H1 (cell line): ENCODE measurements around the gene CTDP1. TPM values are rescaled to one million over a fixed set of nuclear protein-coding genes. Genes with fewer than 3 reads are reported as not detected.

Source experiments
- EZH2 ChIP-seq: fragments of 200-600 bp; sonication (generic); IDR thresholded peaks from 2 replicates; pipeline ENCODE4 v1.7.1; 2012; ENCODE audit warnings: low read depth, mild to moderate bottlenecking, moderate library complexity, low read length, inconsistent platforms; ENCODE audit not compliant: severe bottlenecking
- GABPA ChIP-seq: IDR thresholded peaks from 2 replicates; pipeline ENCODE4 v1.6.1; 2011; ENCODE audit warnings: mild to moderate bottlenecking, low read length, moderate library complexity, borderline replicate concordance; ENCODE audit not compliant: insufficient read depth
- SP4 ChIP-seq: IDR thresholded peaks from 2 replicates; pipeline ENCODE4 v1.6.1; 2012; ENCODE audit warnings: low read length, inconsistent platforms
- SUZ12 ChIP-seq: fragments of 200-600 bp; sonication (generic); IDR thresholded peaks from 2 replicates; pipeline ENCODE4 v1.6.1; 2012; ENCODE audit warnings: mild to moderate bottlenecking, inconsistent platforms, low read length, moderate library complexity, mixed read lengths
- TBP ChIP-seq: IDR thresholded peaks from 2 replicates; pipeline ENCODE4 v1.6.1; 2011; ENCODE audit warnings: low read depth, low read length, improper control_type of control experiment
- YY1 ChIP-seq: IDR thresholded peaks from 2 replicates; pipeline ENCODE4 v1.6.1; 2011; ENCODE audit warnings: low read depth, mild to moderate bottlenecking, low read length
- polyA plus RNA-seq, 7 experiments: library from polyadenylated mRNA; depleted of rRNA in 3 of 7; stranded (reverse) in 5 of 7; unstranded in 2 of 7; fragments of >200 nt in 5 of 7; fragments of 200-250 nt in 2 of 7; gene quantifications; 1 replicate in 5 of 7; 2 replicates in 1 of 7; 4 replicates in 1 of 7; pipeline versions ENCODE4 v1.2.1 to v1.2.3, GENCODE V29; 2011 to 2013; ENCODE audit warnings: missing spikeins in 2 of 7, mixed read lengths in 2 of 7
- total RNA-seq: library from RNA; stranded (reverse); fragmentation: NEBNext Ultra II Directional; extraction: Animal tissue kit (Norgen Biotek cat#: 25700); gene quantifications from 2 replicates; pipeline ENCODE4 v1.2.1, GENCODE V29; 2021
- TF ChIP-seq, protein P1 (sequence below): fragments of 300-600 bp; sonication (generic); IDR thresholded peaks from 2 replicates; pipeline ENCODE4 v1.7.1; 2012; ENCODE audit warnings: low read length, moderate library complexity, mild to moderate bottlenecking, inconsistent platforms; ENCODE audit not compliant: insufficient replicate concordance
- TF ChIP-seq, protein P2 (sequence below): IDR thresholded peaks from 2 replicates; pipeline ENCODE4 v1.6.1; 2012; ENCODE audit warnings: low read length, inconsistent platforms

CTDP1 gene
- total and polyA plus RNA-seq, 2 of the 8 experiments (the other 6 are each of a cell fraction or from before 2014, with no cell fraction given) = 16.6 to 37.0 TPM

DNA sequence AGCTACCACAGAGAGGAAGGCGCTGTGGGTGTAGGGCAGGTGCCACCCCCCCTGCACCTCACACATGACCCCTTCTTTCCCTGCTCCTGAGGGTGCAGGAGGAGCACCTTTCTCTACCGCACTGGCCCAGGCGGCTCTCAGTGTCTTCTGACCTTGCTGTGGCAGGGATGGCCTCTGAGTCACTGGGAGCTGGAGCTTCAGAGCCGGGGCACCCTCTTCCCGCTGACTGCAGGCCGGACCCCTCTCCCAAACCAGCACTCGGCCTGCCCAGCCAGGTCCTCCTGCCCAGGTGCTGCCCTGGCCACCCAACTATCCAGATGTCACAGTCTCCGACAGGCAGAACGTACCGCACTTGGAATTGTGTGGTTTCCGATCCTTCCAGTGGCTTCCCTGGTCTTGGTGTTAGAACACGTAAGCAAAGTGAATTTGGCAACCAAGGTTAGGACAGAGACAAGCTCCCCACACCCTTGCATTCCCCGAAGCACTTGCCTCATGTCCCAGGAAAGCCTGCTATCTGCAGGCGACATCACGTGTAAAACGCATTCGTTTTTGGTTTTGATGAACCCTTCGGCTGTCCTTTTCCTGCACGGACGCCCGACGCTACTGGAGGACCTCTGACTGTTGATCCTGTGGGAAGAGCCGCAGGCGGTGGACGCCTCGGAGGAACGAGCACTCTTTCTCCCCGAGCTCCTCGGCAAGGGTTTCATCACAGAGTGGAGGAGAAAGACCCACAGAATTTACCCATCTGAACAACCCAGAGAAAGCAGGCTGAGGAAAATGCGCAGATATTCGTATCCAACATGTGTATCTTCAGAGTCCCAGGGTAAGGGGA lies 93.5 kb downstream of the CTDP1 start (continued):
- TF ChIP-seq, protein P1, sequence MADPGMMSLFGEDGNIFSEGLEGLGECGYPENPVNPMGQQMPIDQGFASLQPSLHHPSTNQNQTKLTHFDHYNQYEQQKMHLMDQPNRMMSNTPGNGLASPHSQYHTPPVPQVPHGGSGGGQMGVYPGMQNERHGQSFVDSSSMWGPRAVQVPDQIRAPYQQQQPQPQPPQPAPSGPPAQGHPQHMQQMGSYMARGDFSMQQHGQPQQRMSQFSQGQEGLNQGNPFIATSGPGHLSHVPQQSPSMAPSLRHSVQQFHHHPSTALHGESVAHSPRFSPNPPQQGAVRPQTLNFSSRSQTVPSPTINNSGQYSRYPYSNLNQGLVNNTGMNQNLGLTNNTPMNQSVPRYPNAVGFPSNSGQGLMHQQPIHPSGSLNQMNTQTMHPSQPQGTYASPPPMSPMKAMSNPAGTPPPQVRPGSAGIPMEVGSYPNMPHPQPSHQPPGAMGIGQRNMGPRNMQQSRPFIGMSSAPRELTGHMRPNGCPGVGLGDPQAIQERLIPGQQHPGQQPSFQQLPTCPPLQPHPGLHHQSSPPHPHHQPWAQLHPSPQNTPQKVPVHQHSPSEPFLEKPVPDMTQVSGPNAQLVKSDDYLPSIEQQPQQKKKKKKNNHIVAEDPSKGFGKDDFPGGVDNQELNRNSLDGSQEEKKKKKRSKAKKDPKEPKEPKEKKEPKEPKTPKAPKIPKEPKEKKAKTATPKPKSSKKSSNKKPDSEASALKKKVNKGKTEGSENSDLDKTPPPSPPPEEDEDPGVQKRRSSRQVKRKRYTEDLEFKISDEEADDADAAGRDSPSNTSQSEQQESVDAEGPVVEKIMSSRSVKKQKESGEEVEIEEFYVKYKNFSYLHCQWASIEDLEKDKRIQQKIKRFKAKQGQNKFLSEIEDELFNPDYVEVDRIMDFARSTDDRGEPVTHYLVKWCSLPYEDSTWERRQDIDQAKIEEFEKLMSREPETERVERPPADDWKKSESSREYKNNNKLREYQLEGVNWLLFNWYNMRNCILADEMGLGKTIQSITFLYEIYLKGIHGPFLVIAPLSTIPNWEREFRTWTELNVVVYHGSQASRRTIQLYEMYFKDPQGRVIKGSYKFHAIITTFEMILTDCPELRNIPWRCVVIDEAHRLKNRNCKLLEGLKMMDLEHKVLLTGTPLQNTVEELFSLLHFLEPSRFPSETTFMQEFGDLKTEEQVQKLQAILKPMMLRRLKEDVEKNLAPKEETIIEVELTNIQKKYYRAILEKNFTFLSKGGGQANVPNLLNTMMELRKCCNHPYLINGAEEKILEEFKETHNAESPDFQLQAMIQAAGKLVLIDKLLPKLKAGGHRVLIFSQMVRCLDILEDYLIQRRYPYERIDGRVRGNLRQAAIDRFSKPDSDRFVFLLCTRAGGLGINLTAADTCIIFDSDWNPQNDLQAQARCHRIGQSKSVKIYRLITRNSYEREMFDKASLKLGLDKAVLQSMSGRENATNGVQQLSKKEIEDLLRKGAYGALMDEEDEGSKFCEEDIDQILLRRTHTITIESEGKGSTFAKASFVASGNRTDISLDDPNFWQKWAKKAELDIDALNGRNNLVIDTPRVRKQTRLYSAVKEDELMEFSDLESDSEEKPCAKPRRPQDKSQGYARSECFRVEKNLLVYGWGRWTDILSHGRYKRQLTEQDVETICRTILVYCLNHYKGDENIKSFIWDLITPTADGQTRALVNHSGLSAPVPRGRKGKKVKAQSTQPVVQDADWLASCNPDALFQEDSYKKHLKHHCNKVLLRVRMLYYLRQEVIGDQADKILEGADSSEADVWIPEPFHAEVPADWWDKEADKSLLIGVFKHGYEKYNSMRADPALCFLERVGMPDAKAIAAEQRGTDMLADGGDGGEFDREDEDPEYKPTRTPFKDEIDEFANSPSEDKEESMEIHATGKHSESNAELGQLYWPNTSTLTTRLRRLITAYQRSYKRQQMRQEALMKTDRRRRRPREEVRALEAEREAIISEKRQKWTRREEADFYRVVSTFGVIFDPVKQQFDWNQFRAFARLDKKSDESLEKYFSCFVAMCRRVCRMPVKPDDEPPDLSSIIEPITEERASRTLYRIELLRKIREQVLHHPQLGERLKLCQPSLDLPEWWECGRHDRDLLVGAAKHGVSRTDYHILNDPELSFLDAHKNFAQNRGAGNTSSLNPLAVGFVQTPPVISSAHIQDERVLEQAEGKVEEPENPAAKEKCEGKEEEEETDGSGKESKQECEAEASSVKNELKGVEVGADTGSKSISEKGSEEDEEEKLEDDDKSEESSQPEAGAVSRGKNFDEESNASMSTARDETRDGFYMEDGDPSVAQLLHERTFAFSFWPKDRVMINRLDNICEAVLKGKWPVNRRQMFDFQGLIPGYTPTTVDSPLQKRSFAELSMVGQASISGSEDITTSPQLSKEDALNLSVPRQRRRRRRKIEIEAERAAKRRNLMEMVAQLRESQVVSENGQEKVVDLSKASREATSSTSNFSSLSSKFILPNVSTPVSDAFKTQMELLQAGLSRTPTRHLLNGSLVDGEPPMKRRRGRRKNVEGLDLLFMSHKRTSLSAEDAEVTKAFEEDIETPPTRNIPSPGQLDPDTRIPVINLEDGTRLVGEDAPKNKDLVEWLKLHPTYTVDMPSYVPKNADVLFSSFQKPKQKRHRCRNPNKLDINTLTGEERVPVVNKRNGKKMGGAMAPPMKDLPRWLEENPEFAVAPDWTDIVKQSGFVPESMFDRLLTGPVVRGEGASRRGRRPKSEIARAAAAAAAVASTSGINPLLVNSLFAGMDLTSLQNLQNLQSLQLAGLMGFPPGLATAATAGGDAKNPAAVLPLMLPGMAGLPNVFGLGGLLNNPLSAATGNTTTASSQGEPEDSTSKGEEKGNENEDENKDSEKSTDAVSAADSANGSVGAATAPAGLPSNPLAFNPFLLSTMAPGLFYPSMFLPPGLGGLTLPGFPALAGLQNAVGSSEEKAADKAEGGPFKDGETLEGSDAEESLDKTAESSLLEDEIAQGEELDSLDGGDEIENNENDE = no peak
- TF ChIP-seq, protein P2, sequence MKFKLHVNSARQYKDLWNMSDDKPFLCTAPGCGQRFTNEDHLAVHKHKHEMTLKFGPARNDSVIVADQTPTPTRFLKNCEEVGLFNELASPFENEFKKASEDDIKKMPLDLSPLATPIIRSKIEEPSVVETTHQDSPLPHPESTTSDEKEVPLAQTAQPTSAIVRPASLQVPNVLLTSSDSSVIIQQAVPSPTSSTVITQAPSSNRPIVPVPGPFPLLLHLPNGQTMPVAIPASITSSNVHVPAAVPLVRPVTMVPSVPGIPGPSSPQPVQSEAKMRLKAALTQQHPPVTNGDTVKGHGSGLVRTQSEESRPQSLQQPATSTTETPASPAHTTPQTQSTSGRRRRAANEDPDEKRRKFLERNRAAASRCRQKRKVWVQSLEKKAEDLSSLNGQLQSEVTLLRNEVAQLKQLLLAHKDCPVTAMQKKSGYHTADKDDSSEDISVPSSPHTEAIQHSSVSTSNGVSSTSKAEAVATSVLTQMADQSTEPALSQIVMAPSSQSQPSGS = no peak
- TF ChIP-seq SUZ12 (no peak), YY1 (no peak), TBP (no peak), SP4 (no peak), EZH2 (no peak), GABPA (no peak)
